ENCODE data around the gene NHSL2.

NHSL2 gene

GRCh38 chrX:72081605-72082320, 171.1 kb downstream of the NHSL2 start:
- DNase-seq, result no peak

- no peak for DNase-seq
Observed at GRCh38 chrX:72083291-72083690, 172.6 kb downstream of the NHSL2 start.

- DNase-seq, result no peak
Observed at GRCh38 chrX:72084114-72084513, 173.5 kb downstream of the NHSL2 start.

DNA sequence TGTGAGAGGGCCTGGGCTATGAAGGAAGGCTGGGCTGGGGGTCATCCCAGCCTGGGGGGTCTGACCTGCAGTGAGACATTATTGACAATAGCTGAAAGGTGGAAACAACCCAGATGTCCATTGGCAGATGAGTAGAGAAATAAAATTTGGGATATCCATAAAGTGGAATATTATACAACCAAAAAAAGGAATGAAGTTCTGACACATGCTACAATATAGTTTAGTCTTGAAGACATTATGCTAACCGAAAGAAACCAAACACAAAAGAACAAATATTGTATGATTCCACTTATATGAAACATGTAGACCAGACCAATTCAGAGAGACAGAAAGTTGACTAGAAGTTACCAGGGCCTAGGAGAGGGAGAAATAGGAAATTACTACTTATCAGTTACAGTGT, 176.3 kb downstream of the NHSL2 start:
- no peak for DNase-seq

DNA sequence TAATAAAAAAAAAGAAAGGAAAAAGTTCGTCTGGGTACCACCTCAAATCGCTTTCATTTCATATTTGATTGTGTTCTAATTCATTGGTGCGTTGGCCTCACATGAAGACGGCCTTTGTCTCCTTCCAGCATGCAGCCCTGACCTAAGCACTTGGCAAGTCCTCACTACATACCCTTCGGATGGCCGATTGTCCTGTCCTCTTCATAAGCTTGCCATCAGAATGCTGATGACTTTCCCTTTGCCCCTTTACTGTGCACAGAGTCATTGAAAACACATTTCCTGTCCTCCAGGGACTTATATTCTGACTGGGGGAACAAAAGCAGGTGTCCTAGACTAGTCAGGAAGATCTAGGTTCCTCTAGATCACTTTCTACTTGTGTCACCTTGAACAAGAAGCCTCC, 178.1 kb downstream of the NHSL2 start:
- DNase-seq, result no peak

GRCh38 chrX:72089254-72089653, 178.6 kb downstream of the NHSL2 start:
- no peak for DNase-seq

DNA sequence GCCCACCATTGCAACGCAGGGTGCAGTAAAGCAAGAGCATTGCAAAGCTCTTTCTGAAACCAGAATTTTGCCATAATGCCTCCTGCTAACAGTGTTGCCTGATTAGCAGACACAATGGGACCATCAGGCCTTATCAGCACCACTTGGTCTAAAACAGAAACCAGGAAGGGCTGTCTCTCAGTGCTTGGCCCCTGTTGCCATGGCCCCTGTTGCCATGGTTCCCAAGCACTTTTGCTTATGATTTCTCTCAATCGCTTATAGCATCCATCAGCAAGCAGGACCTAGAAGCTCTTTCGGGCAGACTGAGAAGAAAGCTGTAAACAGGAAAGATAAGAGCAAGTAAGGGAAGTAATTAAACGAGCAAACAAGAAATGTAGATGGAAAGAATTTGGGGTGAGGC, 184.2 kb downstream of the NHSL2 start:
- peak; percentile 59 for DNase-seq

- DNase-seq, result no peak
Observed at GRCh38 chrX:72095370-72095769, 184.7 kb downstream of the NHSL2 start.

DNA sequence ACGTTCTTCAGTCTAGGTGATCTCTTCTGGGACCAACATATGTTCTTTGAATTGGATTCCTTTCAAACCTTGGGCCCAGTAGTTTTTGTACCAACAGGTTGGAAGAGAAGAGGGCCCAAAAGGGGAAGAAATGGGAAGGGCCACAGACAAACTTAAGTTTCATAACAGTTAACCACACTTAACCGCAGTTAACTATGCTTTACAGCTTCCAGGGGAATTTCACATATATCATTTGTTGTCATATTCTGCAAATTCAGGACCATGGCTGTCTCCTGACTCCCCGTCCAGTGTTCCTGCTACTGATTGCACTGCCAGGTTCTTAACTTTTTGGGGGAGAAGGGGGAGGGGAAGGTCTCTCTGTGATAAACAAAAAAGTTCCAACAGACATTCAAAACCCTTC, 186.5 kb downstream of the NHSL2 start:
- peak; percentile 67 for DNase-seq

- peak; percentile 45 for DNase-seq
Observed at GRCh38 chrX:72100051-72100755, 189.6 kb downstream of the NHSL2 start.

DNA sequence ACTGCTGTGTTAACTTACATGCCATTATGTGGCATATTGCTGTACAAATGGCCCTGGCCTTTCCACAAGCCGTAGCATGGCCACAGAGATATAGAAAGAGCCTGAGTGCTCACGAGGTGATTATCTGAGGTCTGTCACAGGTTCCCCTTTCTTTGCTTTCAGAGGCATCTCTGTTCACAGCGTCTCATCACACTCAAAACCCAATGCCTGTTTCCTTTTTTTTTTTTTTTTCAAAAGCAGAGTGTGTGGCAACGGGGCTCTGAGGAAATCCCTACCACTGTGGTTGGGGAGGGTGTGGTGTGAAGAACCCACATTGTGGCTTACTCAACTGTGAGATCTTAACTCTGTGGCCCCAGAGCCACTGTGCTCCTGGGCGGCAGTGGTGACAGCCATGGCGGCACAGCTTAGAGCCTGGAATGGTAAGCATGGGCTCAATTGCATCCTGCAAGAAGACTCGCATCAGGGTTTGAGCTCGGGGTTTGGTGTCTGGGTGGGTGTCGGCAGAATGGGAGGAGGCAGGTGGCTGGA, 190.2 kb downstream of the NHSL2 start:
- peak; percentile 88 for DNase-seq

DNA sequence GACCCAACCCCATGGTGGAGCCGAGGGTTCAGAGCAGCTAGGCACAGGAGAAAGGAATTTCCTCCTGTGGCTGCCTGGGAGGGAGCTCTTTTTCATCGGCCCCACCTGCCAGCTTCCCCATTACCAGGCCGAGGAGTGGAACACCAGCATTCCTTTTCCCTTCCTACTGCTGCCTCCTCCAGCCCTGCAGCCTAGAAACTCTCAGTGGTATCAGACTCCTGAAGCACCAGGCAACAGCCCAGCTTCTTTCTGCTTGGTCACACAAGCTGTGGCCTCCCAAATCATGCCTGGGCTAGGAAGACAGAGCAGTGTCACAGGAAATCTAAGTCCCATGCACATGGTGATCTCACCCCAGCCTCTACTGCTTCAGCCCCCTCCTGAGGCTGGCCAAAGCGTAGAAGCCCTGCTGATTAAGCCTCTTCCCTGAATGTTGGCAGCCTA, 191.0 kb downstream of the NHSL2 start:
- peak; percentile 51 for DNase-seq

DNA sequence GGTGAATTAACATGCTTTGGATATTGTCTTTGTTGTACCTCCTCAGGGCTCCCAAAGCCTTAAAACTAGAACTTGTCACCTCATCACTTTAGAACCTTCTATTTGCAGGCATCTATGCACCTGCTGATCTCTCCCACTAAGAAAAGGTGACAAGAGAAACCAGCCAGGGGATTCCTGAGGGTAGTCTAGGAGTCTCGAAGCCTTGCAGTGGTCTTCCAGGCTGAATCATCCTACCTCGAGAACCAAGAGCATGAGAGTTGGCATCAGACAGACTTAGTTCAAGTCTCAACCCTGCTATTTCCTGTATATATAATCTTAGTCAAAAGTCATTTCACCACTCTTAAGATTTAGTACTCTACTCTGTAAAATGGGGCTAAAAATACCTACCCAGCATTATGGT, 191.5 kb downstream of the NHSL2 start:
- no peak for DNase-seq

DNA sequence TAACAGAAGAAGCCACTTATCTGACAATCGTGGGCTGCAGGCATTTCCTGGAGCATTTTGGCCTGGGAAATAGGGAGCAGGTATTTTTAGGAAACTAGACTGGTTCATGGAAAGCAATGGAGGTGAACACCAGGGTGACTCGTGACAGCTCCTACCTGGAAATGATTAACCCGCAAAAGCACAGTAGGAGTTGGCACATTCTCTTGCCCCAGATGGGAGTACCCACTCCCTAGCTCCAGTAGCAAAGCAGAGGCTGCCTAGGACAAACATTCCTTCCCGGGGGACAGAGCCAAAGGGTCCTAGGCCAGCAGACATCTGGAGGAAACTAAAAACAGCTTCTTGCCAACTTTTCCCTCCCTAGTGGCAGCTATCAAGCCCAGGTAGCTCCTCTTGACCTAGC, 192.1 kb downstream of the NHSL2 start:
- DNase-seq, result no peak

DNA sequence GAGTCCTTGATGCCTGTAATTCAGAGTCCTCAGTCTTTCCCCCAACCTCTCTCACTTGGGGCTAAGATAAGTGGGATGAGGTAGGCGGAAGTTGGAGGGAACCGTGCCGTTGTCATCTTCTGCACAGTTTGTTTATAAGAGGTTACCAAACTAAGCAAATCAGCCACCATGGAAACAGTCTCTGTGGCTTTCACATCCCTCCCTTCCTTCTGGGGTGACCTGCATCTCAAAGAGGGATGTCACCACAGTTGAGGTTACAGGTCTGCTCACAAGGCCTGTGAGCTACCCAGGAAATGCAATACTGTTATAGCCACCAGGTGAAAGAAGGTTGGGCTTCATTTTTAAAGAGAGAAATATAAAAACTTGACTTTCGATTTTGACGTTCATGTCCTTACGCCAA, 194.8 kb downstream of the NHSL2 start:
- DNase-seq, result peak; percentile 23

GRCh38 chrX:72107320-72107719, 196.7 kb downstream of the NHSL2 start:
- DNase-seq, result peak; percentile 59

- peak; percentile 71 for DNase-seq
Observed at GRCh38 chrX:72107841-72108595, 197.4 kb downstream of the NHSL2 start.

- no peak for DNase-seq
Observed at GRCh38 chrX:72108666-72109065, 198.0 kb downstream of the NHSL2 start.

DNA sequence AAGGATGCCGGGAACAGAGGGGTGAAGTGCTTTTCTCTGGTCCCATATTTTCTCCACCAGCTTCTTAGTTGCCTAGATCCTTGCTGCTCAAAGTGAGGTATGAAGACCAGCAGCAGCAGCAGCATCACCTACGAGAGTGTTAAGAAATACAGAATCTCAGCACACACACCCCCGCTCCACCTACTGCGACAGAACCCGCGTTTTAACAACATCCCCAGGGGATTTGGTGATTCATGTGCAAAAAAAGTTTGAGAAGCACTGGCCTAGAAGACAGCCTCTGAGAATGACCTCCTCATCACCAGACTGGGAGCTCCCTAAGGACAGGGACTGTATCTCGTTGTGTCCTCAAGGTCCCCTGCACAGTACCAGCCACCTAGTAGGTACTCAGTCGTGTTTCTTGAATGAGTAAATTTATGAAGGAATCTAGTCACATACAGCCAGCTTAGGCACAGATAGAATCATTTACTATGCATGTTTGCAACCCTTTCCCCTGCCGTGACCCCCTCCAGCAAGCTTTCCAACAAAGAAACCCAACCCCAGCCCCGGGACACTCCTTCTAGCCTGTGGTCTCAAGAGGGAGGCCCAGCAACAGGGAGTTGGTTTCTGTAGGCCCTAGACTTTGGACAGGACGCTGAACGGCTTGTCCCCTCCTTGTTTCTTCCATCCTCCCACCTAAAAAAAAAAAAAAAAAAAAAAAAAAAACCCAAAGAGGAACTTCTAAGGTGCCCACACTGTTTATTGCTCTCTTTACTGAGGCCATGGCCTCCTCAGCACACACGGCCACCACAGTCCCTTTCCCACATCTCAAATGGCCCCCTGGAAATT, 199.6 kb downstream of the NHSL2 start:
- DNase-seq, result peak; percentile 51

- no peak for DNase-seq
Observed at GRCh38 chrX:72110876-72111708, 200.4 kb downstream of the NHSL2 start.

- DNase-seq, result no peak
Observed at GRCh38 chrX:72113461-72113860, 202.8 kb downstream of the NHSL2 start.

DNA sequence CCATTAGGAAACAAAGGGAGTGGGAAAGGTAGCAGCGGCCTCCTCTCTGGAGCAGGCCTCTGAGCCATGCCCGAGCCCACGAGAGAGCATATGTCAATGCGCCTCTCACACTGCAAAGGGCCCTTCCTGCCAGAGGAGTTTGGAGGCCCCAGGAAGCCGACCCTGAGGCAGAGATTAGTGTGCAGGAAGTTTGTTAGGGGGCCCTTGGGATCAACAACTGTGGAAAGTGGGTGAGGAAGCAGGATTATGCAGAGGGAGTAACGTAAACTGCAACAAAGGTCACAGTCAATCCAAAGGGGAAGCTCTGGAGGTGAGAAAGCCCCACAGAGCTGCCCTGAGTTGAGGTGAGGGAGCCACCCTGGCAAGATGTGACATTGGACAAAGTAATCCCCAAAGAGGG, 203.7 kb downstream of the NHSL2 start:
- DNase-seq, result no peak
